Heart left ventricle (tissue), 16 donors: ENCODE data around the gene RTN4RL2. TPM values are rescaled to one million over a fixed set of nuclear protein-coding genes. Genes with fewer than 3 reads are reported as not detected.

ENCODE experiments used
- ATAC-seq, 4 donors: fragments of 200-7000 bp; cut with Tn5 transposase; one replicate each; pipeline ENCODE4 v1.9.1; 2020 to 2022; ENCODE audit warnings: moderate library complexity in 4 of 4, mild to moderate bottlenecking in 3 of 4, moderate number of reproducible peaks in 1 of 4
- DNase-seq, 5 donors: peaks; one replicate each; pipeline ENCODE4 v3.0.0-alpha.2; 2020
- H3K27ac ChIP-seq, 12 donors: fragments of 200-600 bp; sonication (generic) in 4 of 12; one replicate each; pipeline versions ENCODE4 v1.5.0 to v1.8.0; 2016 to 2022; ENCODE audit warnings: mild to moderate bottlenecking in 2 of 12
- H3K27me3 ChIP-seq, 9 donors: fragments of 200-600 bp; sonication (generic) in 2 of 9; one replicate each; pipeline versions ENCODE4 v1.5.1 to v1.8.0; 2016 to 2022; ENCODE audit warnings: mild to moderate bottlenecking in 3 of 9
- H3K36me3 ChIP-seq, 9 donors: fragments of 200-600 bp; sonication (generic) in 2 of 9; one replicate each; pipeline versions ENCODE4 v1.5.0 to v1.8.0; 2018 to 2022; ENCODE audit warnings: mild to moderate bottlenecking in 2 of 9
- H3K4me1 ChIP-seq, 12 donors: fragments of 200-600 bp; sonication (generic) in 4 of 12; one replicate each; pipeline versions ENCODE4 v1.5.0 to v1.8.0; 2016 to 2022; ENCODE audit warnings: mild to moderate bottlenecking in 3 of 12
- H3K4me3 ChIP-seq, 12 donors: fragments of 200-600 bp; sonication (generic) in 4 of 12; one replicate each; pipeline versions ENCODE4 v1.5.0 to v1.8.0; 2017 to 2022; ENCODE audit warnings: mild to moderate bottlenecking in 9 of 12, moderate library complexity in 4 of 12
- H3K9me3 ChIP-seq, 12 donors: fragments of 200-600 bp; sonication (generic) in 4 of 12; one replicate each; pipeline versions ENCODE4 v1.5.0 to v1.8.0; 2016 to 2022; ENCODE audit warnings: mild to moderate bottlenecking in 1 of 12
- CTCF ChIP-seq, 12 donors: fragments of 200-600 bp; sonication (generic) in 4 of 12; IDR thresholded peaks; one replicate each; pipeline versions ENCODE4 v1.5.0 to v1.8.0; 2018 to 2022; ENCODE audit warnings: antibody characterized with exemption in 12 of 12, mild to moderate bottlenecking in 5 of 12
- POLR2A ChIP-seq, 2 donors: fragments of 450-650 bp; IDR thresholded peaks; one replicate each; pipeline ENCODE4 v1.6.1; 2017; ENCODE audit warnings: antibody characterized with exemption in 2 of 2, mild to moderate bottlenecking in 2 of 2, moderate library complexity in 2 of 2
- WGBS, 4 donors: extraction: QIAGEN DNeasy Blood & Tissue Kit in 2 of 4; methylation state at CpG; one replicate each; pipeline versions ENCODE4 v1.1.5 to v1.1.7; 2013 to 2018; 5-methylcytosine and 5-hydroxymethylcytosine counted together
- intact Hi-C, 10 donors: fragments of 100-400 bp; cut with DNase I; formaldehyde crosslinking; loops; one replicate each; pipeline versions ENCODE4 v1.11.1 to v1.14.2; 2022
- polyA plus RNA-seq, 2 donors: library from polyadenylated mRNA; stranded (reverse); fragments of 200-250 nt; gene quantifications; one replicate each; pipeline ENCODE4 v1.2.3, GENCODE V29; 2013
- total RNA-seq, 9 donors: library from RNA; depleted of rRNA in 2 of 9; stranded (reverse); fragments of >200 nt in 2 of 9; fragmentation: NEBNext Ultra II Directional in 3 of 9; extraction: Animal tissue kit (Norgen Biotek cat#: 25700) in 3 of 9; gene quantifications; one replicate each; pipeline versions ENCODE4 v1.1.0 to v1.2.4, GENCODE V29; 2016 to 2023
- donor health status: ischemic (EF 13 %, LVEDD 7.1; RV severe dilation, severe dysfunction).
- donor health status: healthy with polysubstance abuse.
- donor health status: DM: no; HTN: yes; CAD: no.
- donor health status: DM: no; HTN: no; CAD: no.
- donor health status: ischemic (EF 25% LVEDD 6.9; RV normal size, moderate dysfunction).
- donor health status: ischemic (EF 25% LVEDD 5.7; RV mildly dilated, moderate dysfunction).
- donor health status: healthy.
- donor health status: DM: yes; HTN: yes; CAD: no.
- donor health status: ischemic (EF 35%, LVEDD 5.7; RV mildly dilated, moderate dysfunction).
- donor health status: nonischemic (EF 11% LVEDD 7.7; RV severe dilation, severe dysfunction).
- donor health status: DM: yes; HTN: yes; CAD: no.
- donor health status: PGD.
- donor health status: ischemic (EF 29% LVEDD 5.4; RV normal size, mild dysfunction).
- donor health status: nonischemic (EF 23%, LVEDD 6.1; RV moderate dilation, normal function).

The RTN4RL2 gene
- total and polyA plus RNA-seq, 11 donors, result 0.58 to 2.1 (median 1.1) TPM

- Histone ChIP-seq H3K27ac (peak overlapping the region; percentile 88 to 98 (median 92)), H3K9me3 (no peaks in the 10 kb centered on the region), H3K27me3 (no peaks in the 10 kb centered on the region), H3K4me3 (peak overlapping the region in 6 of 12 donors; percentile 55 to 72 (median 60)), H3K36me3 (peaks cover 0 to 17% (median 6%) of the 10 kb centered on the region in 9 donors), H3K4me1 (peaks cover 6 to 82% (median 52%) of the 10 kb centered on the region in 12 donors)
- DNase-seq (peak; percentile 73 to 83 (median 76)), ATAC-seq (peak; percentile 6 to 34 (median 26))
- 41 to 63% (median 60%) methylated on average over 8 of the region's 8 CpGs for WGBS, 4 donors
- no peak for TF ChIP-seq POLR2A (IDR thresholded peaks at IDR 0.05)
- no peak for TF ChIP-seq CTCF (IDR thresholded peaks at IDR 0.05)
- intact Hi-C loops, result loop anchor here in 2 of 10 donors (5.0 kb wide), 1 partner anchor 80 kb away; no protein-coding TSS in a partner anchor
Observed at GRCh38 chr11:57427727-57428082, 32.6 kb upstream of the RTN4RL2 start.

GRCh38 chr11:57428643-57429042 is 31.7 kb upstream of the RTN4RL2 start:
- Histone ChIP-seq H3K4me3 (no peak overlapping the region), H3K27me3 (no peaks in the 10 kb centered on the region), H3K4me1 (peaks cover 6 to 82% (median 51%) of the 10 kb centered on the region in 12 donors), H3K36me3 (peaks cover 0 to 7% (median 0%) of the 10 kb centered on the region in 9 donors), H3K9me3 (no peaks in the 10 kb centered on the region), H3K27ac (peak overlapping the region in 4 of 12 donors; percentile 15 to 98 (median 94))
- WGBS, 4 donors, result 56 to 66% (median 60%) methylated on average over 5 of the region's 5 CpGs
- ATAC-seq (no peak), DNase-seq (peak in 1 of 5 donors; percentile 5)
- intact Hi-C loops, result loop anchor here in 2 of 10 donors (5.0 kb wide), 1 partner anchor 81 kb away; no protein-coding TSS in a partner anchor
- TF ChIP-seq CTCF (IDR thresholded peaks at IDR 0.05) (no peak), POLR2A (IDR thresholded peaks at IDR 0.05) (no peak)

- H3K9me3 ChIP-seq, result no peaks in the 10 kb centered on the region
- H3K4me1 ChIP-seq, result peaks cover 6 to 82% (median 38%) of the 10 kb centered on the region in 12 donors
- 42 to 64% (median 58%) methylated on average over 4 of the region's 4 CpGs for WGBS, 4 donors
- H3K36me3 ChIP-seq, result no peaks in the 10 kb centered on the region
- TF ChIP-seq POLR2A (IDR thresholded peaks at IDR 0.05) (no peak), CTCF (IDR thresholded peaks at IDR 0.05) (no peak)
- DNase-seq, result no peak
- H3K27me3 ChIP-seq, result no peaks in the 10 kb centered on the region
- peak in 1 of 4 donors; percentile 5 for ATAC-seq
- H3K4me3 ChIP-seq, result no peak overlapping the region
- peak overlapping the region in 2 of 12 donors; percentile 15 to 18 for H3K27ac ChIP-seq
- intact Hi-C loops, result loop anchor here in 2 of 10 donors (5.0 kb wide), 1 partner anchor 83 kb away; no protein-coding TSS in a partner anchor
Observed at GRCh38 chr11:57429946-57430345, 30.4 kb upstream of the RTN4RL2 start.

DNA sequence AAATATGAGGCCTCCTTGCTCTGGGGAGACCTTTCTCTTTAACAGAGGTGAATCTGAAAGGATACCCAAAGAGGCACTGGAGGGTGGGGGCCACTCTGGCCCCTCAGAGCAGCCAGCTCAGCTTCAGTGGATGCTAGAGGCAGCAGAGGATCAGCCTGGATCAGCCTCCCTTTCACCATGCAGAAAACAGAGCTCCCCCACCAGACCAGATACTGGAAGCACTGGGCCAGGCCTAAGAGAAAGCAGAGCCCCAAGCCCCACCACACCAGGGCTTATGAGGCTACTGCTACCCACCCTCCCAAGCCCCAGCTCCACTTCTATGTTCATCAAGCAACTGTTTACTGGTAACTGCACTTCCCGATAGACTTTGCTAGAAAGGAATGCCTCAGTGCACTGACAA is 29.4 kb upstream of the RTN4RL2 start:
- H3K4me1 ChIP-seq, result peaks cover under 1 to 76% (median 28%) of the 10 kb centered on the region in 12 donors
- no peaks in the 10 kb centered on the region for H3K9me3 ChIP-seq
- ATAC-seq (no peak), DNase-seq (no peak)
- no peak for TF ChIP-seq CTCF (IDR thresholded peaks at IDR 0.05)
- H3K27me3 ChIP-seq, result no peaks in the 10 kb centered on the region
- H3K4me3 ChIP-seq, result no peak overlapping the region
- H3K36me3 ChIP-seq, result no peaks in the 10 kb centered on the region
- H3K27ac ChIP-seq, result no peak overlapping the region
- 73 to 98% (median 92%) methylated on average over 1 of the region's 1 CpG for WGBS, 4 donors
- intact Hi-C loops, result no loop called here
